Glutamatergic neuron (in vitro differentiated cells): ENCODE measurements around the gene SYT2. TPM values are rescaled to one million over a fixed set of nuclear protein-coding genes. Genes with fewer than 3 reads are reported as not detected.
A peak's percentile ranks its signal among the peaks of the same experiment; 100 is the strongest.
"Not testable (repeated sequence)": the region's sequence is repeated elsewhere in the genome, so short reads cannot be mapped to it uniquely, and the experiment has no call there.

Source experiments
- DNase-seq: peaks from one replicate; pipeline ENCODE4 v3.0.0; 2022
- H3K27ac Mint-ChIP-seq: one replicate; pipeline ENCODE4 v1.8.0; 2020; ENCODE audit warnings: mild to moderate bottlenecking, mixed read lengths, inconsistent platforms; ENCODE audit not compliant: unreplicated experiment
- H3K27me3 Mint-ChIP-seq: one replicate; pipeline ENCODE4 v1.8.0; 2020; ENCODE audit warnings: mild to moderate bottlenecking, moderate library complexity, mixed read lengths, inconsistent platforms; ENCODE audit not compliant: unreplicated experiment
- H3K36me3 Mint-ChIP-seq: one replicate; pipeline ENCODE4 v1.8.0; 2020; ENCODE audit warnings: mild to moderate bottlenecking, mixed read lengths, inconsistent platforms; ENCODE audit not compliant: unreplicated experiment
- H3K4me1 Mint-ChIP-seq: one replicate; pipeline ENCODE4 v1.8.0; 2020; ENCODE audit warnings: mild to moderate bottlenecking, low read depth, mixed read lengths, inconsistent platforms; ENCODE audit not compliant: unreplicated experiment
- H3K4me3 Mint-ChIP-seq: one replicate; pipeline ENCODE4 v1.8.0; 2020; ENCODE audit warnings: mild to moderate bottlenecking, mixed read lengths, inconsistent platforms; ENCODE audit not compliant: unreplicated experiment
- H3K9me3 Mint-ChIP-seq: one replicate; pipeline ENCODE4 v1.8.0; 2020; ENCODE audit warnings: mild to moderate bottlenecking, moderate library complexity, mixed read lengths, inconsistent platforms; ENCODE audit not compliant: unreplicated experiment
- total RNA-seq: library from RNA; stranded (reverse); fragmentation: NEBNext Ultra II Directional; extraction: Animal tissue kit (Norgen Biotek cat#: 25700); gene quantifications from one replicate; pipeline ENCODE4 v1.2.1, GENCODE V29; 2021; ENCODE audit not compliant: unreplicated experiment
- TF ChIP-seq, protein P1 (sequence below): fragments of 200-600 bp; sonication (generic); IDR thresholded peaks from one replicate; pipeline ENCODE4 v1.5.0; 2021; ENCODE audit not compliant: partially characterized antibody, unreplicated experiment

SYT2 gene
- total RNA-seq, 1 donor from 2014 or later, result 2.6 TPM

DNA sequence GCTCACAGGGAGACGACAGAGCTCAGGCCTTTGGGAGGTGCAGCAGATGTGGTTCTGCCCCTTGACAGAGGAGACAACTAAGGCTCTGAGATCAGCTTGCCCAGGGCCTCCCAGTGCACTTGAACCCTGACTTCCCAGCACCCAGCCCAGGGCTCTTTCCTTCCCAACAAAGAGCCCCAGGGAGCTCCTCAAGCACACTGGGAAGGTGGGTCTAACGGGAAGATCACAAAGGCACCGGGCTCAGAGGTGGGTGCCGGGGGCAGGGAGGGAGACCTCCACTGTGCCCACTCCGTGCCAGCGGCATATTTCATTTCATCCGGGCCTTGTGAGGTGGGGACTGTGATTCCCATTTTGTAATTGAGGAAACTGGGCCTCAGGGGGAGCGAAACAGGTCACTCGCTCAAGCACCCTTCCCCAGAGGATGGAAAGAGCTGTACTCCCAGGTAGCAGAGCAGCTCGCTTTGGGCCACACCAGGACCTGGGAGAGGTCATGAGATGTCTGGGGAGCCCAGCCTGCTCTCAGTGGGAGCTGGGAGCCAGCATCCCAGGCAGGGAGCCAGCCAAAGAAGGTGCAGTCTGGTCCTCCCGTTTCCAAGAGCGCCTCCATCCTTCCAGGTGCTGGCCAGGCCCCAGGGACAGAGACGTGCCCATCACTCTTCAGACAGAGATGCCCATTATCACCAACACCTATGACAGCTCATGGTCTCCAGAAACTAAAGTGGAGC is 82.3 kb downstream of the SYT2 start:
- TF ChIP-seq, protein P1, sequence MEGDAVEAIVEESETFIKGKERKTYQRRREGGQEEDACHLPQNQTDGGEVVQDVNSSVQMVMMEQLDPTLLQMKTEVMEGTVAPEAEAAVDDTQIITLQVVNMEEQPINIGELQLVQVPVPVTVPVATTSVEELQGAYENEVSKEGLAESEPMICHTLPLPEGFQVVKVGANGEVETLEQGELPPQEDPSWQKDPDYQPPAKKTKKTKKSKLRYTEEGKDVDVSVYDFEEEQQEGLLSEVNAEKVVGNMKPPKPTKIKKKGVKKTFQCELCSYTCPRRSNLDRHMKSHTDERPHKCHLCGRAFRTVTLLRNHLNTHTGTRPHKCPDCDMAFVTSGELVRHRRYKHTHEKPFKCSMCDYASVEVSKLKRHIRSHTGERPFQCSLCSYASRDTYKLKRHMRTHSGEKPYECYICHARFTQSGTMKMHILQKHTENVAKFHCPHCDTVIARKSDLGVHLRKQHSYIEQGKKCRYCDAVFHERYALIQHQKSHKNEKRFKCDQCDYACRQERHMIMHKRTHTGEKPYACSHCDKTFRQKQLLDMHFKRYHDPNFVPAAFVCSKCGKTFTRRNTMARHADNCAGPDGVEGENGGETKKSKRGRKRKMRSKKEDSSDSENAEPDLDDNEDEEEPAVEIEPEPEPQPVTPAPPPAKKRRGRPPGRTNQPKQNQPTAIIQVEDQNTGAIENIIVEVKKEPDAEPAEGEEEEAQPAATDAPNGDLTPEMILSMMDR, result no peak
- peaks cover 20% of the 10 kb centered on the region for H3K4me1 Mint-ChIP-seq
- H3K36me3 Mint-ChIP-seq, result no peaks in the 10 kb centered on the region
- no peak overlapping the region for H3K4me3 Mint-ChIP-seq
- no peak overlapping the region for H3K27ac Mint-ChIP-seq
- DNase-seq, result no peak
- H3K27me3 Mint-ChIP-seq, result peaks cover 16% of the 10 kb centered on the region
- H3K9me3 Mint-ChIP-seq, result no peaks in the 10 kb centered on the region

DNA sequence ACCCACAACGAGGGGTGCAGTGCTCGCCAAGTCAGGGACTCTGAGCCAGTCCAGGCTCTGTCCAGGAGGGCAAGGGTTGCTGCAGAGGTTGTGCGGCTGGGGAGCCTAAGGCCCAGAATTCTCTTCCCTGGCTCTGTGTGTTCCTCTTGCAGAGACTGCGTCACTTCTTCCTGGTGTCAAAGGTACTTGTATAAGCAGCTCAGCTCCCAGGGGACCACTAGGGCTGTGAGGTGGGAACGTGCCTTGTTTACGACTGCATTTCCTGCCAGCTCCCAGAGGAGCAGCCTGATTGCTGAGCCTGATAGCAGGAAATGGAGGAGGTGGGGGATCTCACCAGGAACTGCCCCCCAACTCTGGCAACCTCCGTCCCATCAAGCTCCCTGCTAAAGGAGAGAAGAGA is 83.2 kb downstream of the SYT2 start:
- H3K27me3 Mint-ChIP-seq, result peaks cover 12% of the 10 kb centered on the region
- H3K9me3 Mint-ChIP-seq, H3K4me3 Mint-ChIP-seq, H3K27ac Mint-ChIP-seq, H3K36me3 Mint-ChIP-seq: not testable (repeated sequence)
- DNase-seq, result peak; percentile 43
- peaks cover 23% of the 10 kb centered on the region for H3K4me1 Mint-ChIP-seq

DNA sequence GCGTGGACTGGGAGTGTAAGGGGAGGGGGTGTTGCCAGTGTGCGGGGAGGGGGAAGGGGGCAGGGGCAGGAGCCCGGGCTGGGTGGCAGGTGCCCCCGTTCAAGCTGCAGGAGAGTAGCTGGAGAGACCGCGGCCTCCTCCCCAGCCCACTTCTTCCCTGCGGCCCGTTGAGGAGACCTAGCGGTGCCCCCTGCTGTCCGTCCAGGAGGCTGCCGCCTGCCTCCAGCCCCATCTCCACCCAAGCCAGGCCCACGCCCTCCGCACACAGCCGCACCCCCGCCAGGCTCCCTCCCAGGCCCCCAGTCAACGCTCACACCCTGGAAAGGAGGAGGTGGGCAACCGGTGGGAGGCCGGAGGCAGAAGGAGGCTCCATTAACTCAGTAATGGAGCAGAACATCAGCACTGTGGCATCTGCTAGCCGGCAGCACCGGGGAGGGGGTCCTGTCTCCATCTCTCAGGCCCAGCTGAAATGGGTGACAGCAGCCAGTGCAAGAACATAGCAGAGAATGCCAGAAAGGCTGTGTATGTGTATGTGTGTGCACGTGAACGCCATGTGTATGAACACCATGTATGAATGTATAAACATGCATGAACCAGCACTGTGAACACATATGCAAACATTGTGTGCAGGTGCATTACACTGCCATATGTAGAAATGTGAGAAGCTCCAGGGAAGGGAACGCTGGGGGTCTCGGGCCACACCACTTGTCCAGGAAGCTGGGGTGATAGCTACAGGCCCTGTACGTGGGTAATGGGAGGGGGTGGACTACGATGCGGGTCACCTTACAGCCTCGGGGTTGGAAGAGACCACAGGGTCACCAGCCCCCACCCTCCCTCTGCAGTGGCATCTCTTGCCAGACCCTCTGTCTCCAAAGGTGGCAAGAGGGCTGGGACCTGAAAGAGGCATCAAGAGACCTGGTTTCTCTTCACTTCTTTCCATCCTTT is 84.6 kb downstream of the SYT2 start:
- Mint-ChIP-seq H3K4me3 (no peak overlapping the region), H3K9me3 (peaks cover 5% of the 10 kb centered on the region)

DNA sequence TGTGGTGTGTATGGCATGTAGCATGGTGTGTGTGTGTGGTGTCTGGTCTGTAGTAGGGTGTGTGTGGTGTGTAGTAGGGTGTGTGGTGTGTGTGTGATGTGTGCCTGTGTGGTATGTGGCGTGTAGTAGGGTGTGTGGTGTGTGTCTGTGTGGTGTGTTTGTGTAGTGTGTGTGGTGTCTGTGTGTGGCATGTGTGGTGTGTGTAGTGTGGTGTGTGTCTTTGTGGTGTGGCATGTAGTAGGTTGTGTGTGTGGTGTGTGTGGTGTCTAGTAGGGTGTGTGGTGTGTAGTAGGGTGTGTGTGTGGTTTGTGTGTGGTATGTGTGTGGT is 85.5 kb downstream of the SYT2 start:
- Mint-ChIP-seq H3K27me3 (peaks cover 9% of the 10 kb centered on the region), H3K27ac (no peak overlapping the region), H3K9me3 (peaks cover 5% of the 10 kb centered on the region), H3K4me1 (peaks cover 17% of the 10 kb centered on the region), H3K36me3 (no peaks in the 10 kb centered on the region), H3K4me3 (no peak overlapping the region)
- TF ChIP-seq, protein P1, result no peak
- DNase-seq, result no peak

More for the DNA sequence above, 84.6 kb downstream of the SYT2 start:
- H3K27me3 Mint-ChIP-seq, result peaks cover 11% of the 10 kb centered on the region
- no peak overlapping the region for H3K27ac Mint-ChIP-seq
- TF ChIP-seq, protein P1, result peak; percentile 58
- no peaks in the 10 kb centered on the region for H3K36me3 Mint-ChIP-seq
- peak; percentile 90 for DNase-seq
- peaks cover 19% of the 10 kb centered on the region for H3K4me1 Mint-ChIP-seq

DNA sequence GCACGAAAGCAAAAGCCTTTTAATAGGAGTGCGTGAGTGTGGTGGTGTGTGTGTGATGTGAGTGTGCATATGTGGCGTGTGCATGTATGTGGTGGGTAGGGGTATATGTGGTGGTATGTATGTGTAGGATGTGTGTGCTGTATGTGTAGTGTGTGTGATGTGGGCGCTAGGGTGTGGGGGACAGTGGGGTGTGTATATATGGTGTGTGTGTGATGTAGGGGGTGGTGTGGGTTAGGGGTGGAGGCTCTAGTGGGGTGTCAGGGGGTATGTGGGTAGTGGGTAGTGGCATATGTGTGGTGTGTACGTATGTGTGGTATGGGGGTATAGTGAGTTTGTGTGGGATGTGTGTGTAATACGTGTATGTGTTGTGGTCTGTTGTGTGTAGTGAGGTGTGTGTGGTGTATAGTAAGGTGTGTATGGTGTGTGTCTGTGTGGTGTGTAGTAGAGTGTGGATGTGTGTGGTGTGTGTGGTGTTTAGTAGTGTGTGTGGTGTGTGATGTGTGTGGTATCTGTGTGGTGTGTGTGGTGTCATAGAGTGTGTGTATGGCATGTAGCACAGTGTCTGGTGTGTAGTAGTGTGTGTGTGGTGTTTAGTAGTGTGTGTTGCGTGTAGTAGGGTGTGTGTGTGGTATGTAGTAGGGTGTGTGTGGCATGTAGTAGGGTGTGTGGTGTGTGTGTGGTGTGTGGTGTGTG is 86.0 kb downstream of the SYT2 start:
- Mint-ChIP-seq H3K4me3 (no peak overlapping the region), H3K27me3 (peaks cover 10% of the 10 kb centered on the region), H3K4me1 (peaks cover 17% of the 10 kb centered on the region), H3K27ac (no peak overlapping the region), H3K9me3 (peaks cover 5% of the 10 kb centered on the region), H3K36me3 (no peaks in the 10 kb centered on the region)
- TF ChIP-seq, protein P1, result no peak
- DNase-seq, result no peak

DNA sequence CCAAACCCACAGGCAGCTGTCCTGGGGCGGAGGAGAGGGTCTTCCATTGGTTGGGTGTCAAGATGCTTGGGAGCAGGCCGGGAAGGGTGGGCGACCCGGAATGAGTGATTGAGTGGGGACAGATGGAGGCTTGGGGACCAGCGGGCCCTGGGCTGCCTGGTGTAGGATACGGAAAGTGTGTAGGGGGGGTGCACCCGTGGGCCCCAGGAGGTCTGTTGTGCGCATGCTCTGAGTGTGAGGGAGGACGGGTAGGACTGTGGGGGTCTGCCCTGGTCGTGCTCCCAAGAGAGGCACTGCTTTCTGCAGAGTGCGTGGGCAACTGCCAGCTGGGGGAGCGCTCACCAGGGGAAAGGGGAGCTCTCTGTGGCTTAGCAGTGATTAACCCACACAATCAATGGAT is 86.8 kb downstream of the SYT2 start:
- Mint-ChIP-seq H3K27ac (peak overlapping the region; percentile 22), H3K4me1 (peaks cover 17% of the 10 kb centered on the region)
- DNase-seq, H3K4me3 Mint-ChIP-seq, H3K36me3 Mint-ChIP-seq, H3K27me3 Mint-ChIP-seq, H3K9me3 Mint-ChIP-seq: not testable (repeated sequence)
